SK-N-SH (cell line): ENCODE results near the gene YDJC. TPM values are rescaled to one million over a fixed set of nuclear protein-coding genes. Genes with fewer than 3 reads are reported as not detected.

Experiments used
- CTCF ChIA-PET: fragments of 300-600, 350-600 bp; formaldehyde crosslinking; extraction: SDS; loops from one replicate; lab custom pipeline; 2021; lab: Yijun Ruan, JAX
- POLR2A ChIA-PET: fragments of 350-600 bp; sonication (Branson Sonifier 250); formaldehyde crosslinking; extraction: SDS; loops from one replicate; lab custom pipeline; 2020; ENCODE audit warnings: antibody characterized with exemption, inconsistent platforms; lab: Yijun Ruan, JAX
- DNase-seq: peaks from one replicate; pipeline ENCODE4 v3.0.0; 2012
- H2AFZ ChIP-seq: fragments of 200-600 bp; sonication (generic); 2 replicates; pipeline ENCODE4 v1.8.1; 2016; ENCODE audit warnings: antibody characterized with exemption, mild to moderate bottlenecking, low read depth
- H3F3A ChIP-seq: fragments of 200-600 bp; sonication (generic); replicated peaks from 2 replicates; pipeline ENCODE3; 2016; ENCODE audit warnings: antibody characterized with exemption, mild to moderate bottlenecking; ENCODE audit not compliant: insufficient read depth
- H3K27ac ChIP-seq, 2 experiments: fragments of 200-500 bp in 1 of 2; fragments of 200-600 bp in 1 of 2; sonication (Bioruptor generic) in 1 of 2; sonication (generic), shearing (Covaris generic) in 1 of 2; 2 replicates each; pipeline versions ENCODE4 v1.5.1 to v1.6.1; 2014 to 2016; ENCODE audit warnings: low read depth in 2 of 2, inconsistent platforms in 1 of 2, low read length in 1 of 2, mild to moderate bottlenecking in 1 of 2, mixed read lengths in 1 of 2
- H3K27me3 ChIP-seq: fragments of 200-600 bp; sonication (generic), shearing (Covaris generic); 2 replicates; pipeline ENCODE4 v1.6.1; 2016; ENCODE audit warnings: mixed run types; ENCODE audit not compliant: insufficient read depth
- H3K36me3 ChIP-seq, 2 experiments: fragments of 200-500 bp in 1 of 2; fragments of 200-600 bp in 1 of 2; sonication (Bioruptor generic) in 1 of 2; sonication (generic) in 1 of 2; replicated peaks in 1 of 2; 2 replicates each; pipeline versions ENCODE3 to v1.5.1; 2014 to 2016; ENCODE audit warnings: low read length in 1 of 2, mild to moderate bottlenecking in 1 of 2; ENCODE audit not compliant: insufficient read depth in 2 of 2, control insufficient read depth in 1 of 2
- H3K4me1 ChIP-seq, 2 experiments: fragments of 200-500 bp in 1 of 2; fragments of 200-600 bp in 1 of 2; sonication (Bioruptor generic) in 1 of 2; sonication (generic), shearing (Covaris generic) in 1 of 2; 2 replicates each; pipeline versions ENCODE4 v1.5.1 to v1.6.1; 2014 to 2016; ENCODE audit warnings: low read depth in 1 of 2, low read length in 1 of 2, mixed run types in 1 of 2; ENCODE audit not compliant: insufficient read depth in 2 of 2, control insufficient read depth in 1 of 2
- H3K4me2 ChIP-seq: fragments of 200-600 bp; sonication (generic), shearing (Covaris generic); 2 replicates; pipeline ENCODE4 v1.6.1; 2017; ENCODE audit warnings: mixed run types
- H3K4me3 ChIP-seq, 2 experiments: fragments of 200-500 bp in 1 of 2; fragments of 200-600 bp in 1 of 2; sonication (Bioruptor generic) in 1 of 2; sonication (generic), shearing (Covaris generic) in 1 of 2; 2 replicates each; pipeline versions ENCODE4 v1.5.1 to v1.8.1; 2014 to 2016; ENCODE audit warnings: low read depth in 2 of 2, inconsistent platforms in 1 of 2, low read length in 1 of 2, mild to moderate bottlenecking in 1 of 2, mixed read lengths in 1 of 2, moderate library complexity in 1 of 2
- H3K79me2 ChIP-seq: fragments of 200-600 bp; sonication (generic); 2 replicates; pipeline ENCODE4 v1.8.1; 2017; ENCODE audit warnings: mild to moderate bottlenecking; ENCODE audit not compliant: insufficient read depth
- H3K9ac ChIP-seq: fragments of 200-600 bp; sonication (generic); 2 replicates; pipeline ENCODE4 v1.6.1; 2017; ENCODE audit warnings: mixed run types
- H3K9me2 ChIP-seq: fragments of 200-600 bp; sonication (generic); 2 replicates; pipeline ENCODE4 v1.6.1; 2017; ENCODE audit warnings: mixed run types
- H3K9me3 ChIP-seq: fragments of 200-600 bp; sonication (generic); 2 replicates; pipeline ENCODE4 v1.6.1; 2017; ENCODE audit warnings: mixed run types, mild to moderate bottlenecking, moderate library complexity
- H4K20me1 ChIP-seq: fragments of 200-600 bp; sonication (generic); 2 replicates; pipeline ENCODE4 v1.6.1; 2017; ENCODE audit warnings: mild to moderate bottlenecking, mixed run types; ENCODE audit not compliant: insufficient read depth
- ELF1 ChIP-seq: IDR thresholded peaks from 2 replicates; pipeline ENCODE4 v1.4.0; 2012
- FOXM1 ChIP-seq: IDR thresholded peaks from 2 replicates; pipeline ENCODE4 v1.4.0; 2012; ENCODE audit warnings: low read depth, mild to moderate bottlenecking
- PBX3 ChIP-seq: IDR thresholded peaks from 2 replicates; pipeline ENCODE4; 2012
- RCOR1 ChIP-seq: fragments of 150-350 bp; IDR thresholded peaks from 2 replicates; pipeline ENCODE4 v1.6.1; 2017; ENCODE audit warnings: antibody characterized with exemption, low read length
- REST ChIP-seq: IDR thresholded peaks from 2 replicates; pipeline ENCODE4 v1.6.1; 2012; ENCODE audit warnings: mild to moderate bottlenecking, low read depth, low read length, moderate library complexity
- RXRA ChIP-seq: IDR thresholded peaks from 2 replicates; pipeline ENCODE4 v1.4.0; 2012; ENCODE audit warnings: low read depth, mild to moderate bottlenecking, borderline replicate concordance
- SIN3A ChIP-seq: IDR thresholded peaks from 2 replicates; pipeline ENCODE4 v1.6.1; 2012; ENCODE audit warnings: low read depth, mild to moderate bottlenecking, low read length, moderate library complexity, borderline replicate concordance
- SMC3 ChIP-seq: IDR thresholded peaks from 2 replicates; pipeline ENCODE4 v1.6.1; 2012; ENCODE audit warnings: low read depth, low read length, improper control_type of control experiment
- USF2 ChIP-seq: fragments of 150-350 bp; IDR thresholded peaks from 2 replicates; pipeline ENCODE4 v1.6.1; 2017; ENCODE audit warnings: antibody characterized with exemption, low read length, low read depth, borderline replicate concordance
- YY1 ChIP-seq: IDR thresholded peaks from 2 replicates; pipeline ENCODE4 v1.4.0; 2012; ENCODE audit warnings: low read depth, mild to moderate bottlenecking
- ZBTB33 ChIP-seq: IDR thresholded peaks from 2 replicates; pipeline ENCODE4 v1.4.0; 2012; ENCODE audit warnings: low read depth, borderline replicate concordance
- WGBS: methylation state at CpG from one replicate; pipeline ENCODE4 v1.1.6; 2017; ENCODE audit warnings: low lambda C conversion rate; 5-methylcytosine and 5-hydroxymethylcytosine counted together
- polyA plus RNA-seq, 3 experiments: library from polyadenylated mRNA; depleted of rRNA; stranded (reverse); fragments of >200 nt; gene quantifications; 2 replicates each; pipeline ENCODE4 v1.2.3, GENCODE V29; 2012

YDJC gene
- polyA plus RNA-seq, 1 of the 3 experiments (the other 2 are of a cell fraction), result 37.4 TPM

GRCh38 chr22:21651521-21652009 lies 21.7 kb upstream of the YDJC start:
- Histone ChIP-seq H3K9me3 (no peaks in the 10 kb centered on the region), H3K4me3 (peak overlapping the region; percentile 71 to 95), H3K79me2 (peaks cover 15% of the 10 kb centered on the region), H3K4me1 (peaks cover 8 to 16% of the 10 kb centered on the region in 2 experiments; a peak in 2 of 4 replicates), H3F3A (peaks cover 8% of the 10 kb centered on the region), H3K27ac (peak overlapping the region; percentile 63 to 67), H4K20me1 (no peaks in the 10 kb centered on the region), H3K9ac (peak overlapping the region; percentile 83), H3K27me3 (no peaks in the 10 kb centered on the region), H3K9me2 (no peaks in the 10 kb centered on the region), H2AFZ (peak overlapping the region; percentile 98), H3K4me2 (peak overlapping the region; percentile 100), H3K36me3 (peaks cover 0 to 8% of the 10 kb centered on the region in 2 experiments)
- CTCF ChIA-PET, result interaction anchor here (0.9 to 3.8 kb wide), 2 partner anchors 9 to 22 kb away, joined by 4 to 23 read pairs; partner anchors contain the start of gene SDF2L1
- TF ChIP-seq USF2 (no peak), ELF1 (no peak), SMC3 (no peak), YY1 (no peak), FOXM1 (no peak), REST (no peak), RXRA (no peak), PBX3 (no peak), ZBTB33 (no peak), SIN3A (no peak), RCOR1 (no peak)
- POLR2A ChIA-PET, result interaction anchor here (1.5 kb wide), 2 partner anchors 9 to 14 kb away, joined by 6 read pairs; partner anchors contain the start of genes PPIL2 and SDF2L1
- DNase-seq, result peak; percentile 71
- 1% methylated on average over 23 of the region's 29 CpGs for WGBS
